ENCODE measurements around the gene IER5. TPM values are rescaled to one million over a fixed set of nuclear protein-coding genes. Genes with fewer than 3 reads are reported as not detected.
"Not testable (repeated sequence)": the region's sequence is repeated elsewhere in the genome, so short reads cannot be mapped to it uniquely, and the experiment has no call there.

Gene IER5
- total RNA-seq, 2 experiments from 2014 or later = 33.5 to 34.4 TPM

GRCh38 chr1:181111559-181111958 is 23.1 kb downstream of the IER5 start:
- peaks cover 5% of the 10 kb centered on the region for H3K27me3 Mint-ChIP-seq (ENCODE audit: low read depth)
- CTCF ChIA-PET = interaction anchor here (9.5 kb wide), 1 partner anchor 31 kb away, joined by 63 read pairs; no protein-coding TSS in a partner anchor
- intact Hi-C loops (cut with micrococcal nuclease) = no loop called here
- no peaks in the 10 kb centered on the region for H3K36me3 Mint-ChIP-seq (ENCODE audit: low read depth)
- H3K27ac Mint-ChIP-seq = no peak overlapping the region
- DNase-seq = no peak
- H3K4me1 Mint-ChIP-seq (ENCODE audit: low read depth) = peaks cover 23% of the 10 kb centered on the region
- H3K9me3 Mint-ChIP-seq = no peaks in the 10 kb centered on the region
- H3K4me3 Mint-ChIP-seq = no peak overlapping the region

GRCh38 chr1:181112071-181112929 is 23.8 kb downstream of the IER5 start:
- intact Hi-C loops (cut with micrococcal nuclease) = no loop called here
- DNase-seq = no peak
- H3K4me3 Mint-ChIP-seq = no peak overlapping the region
- H3K36me3 Mint-ChIP-seq (ENCODE audit: low read depth) = no peaks in the 10 kb centered on the region
- H3K9me3 Mint-ChIP-seq = no peaks in the 10 kb centered on the region
- CTCF ChIA-PET = interaction anchor here (9.5 kb wide), 1 partner anchor 30 kb away, joined by 63 read pairs; no protein-coding TSS in a partner anchor
- H3K27me3 Mint-ChIP-seq (ENCODE audit: low read depth) = peaks cover 3% of the 10 kb centered on the region
- no peak overlapping the region for H3K27ac Mint-ChIP-seq
- peaks cover 20% of the 10 kb centered on the region for H3K4me1 Mint-ChIP-seq (ENCODE audit: low read depth)

DNA sequence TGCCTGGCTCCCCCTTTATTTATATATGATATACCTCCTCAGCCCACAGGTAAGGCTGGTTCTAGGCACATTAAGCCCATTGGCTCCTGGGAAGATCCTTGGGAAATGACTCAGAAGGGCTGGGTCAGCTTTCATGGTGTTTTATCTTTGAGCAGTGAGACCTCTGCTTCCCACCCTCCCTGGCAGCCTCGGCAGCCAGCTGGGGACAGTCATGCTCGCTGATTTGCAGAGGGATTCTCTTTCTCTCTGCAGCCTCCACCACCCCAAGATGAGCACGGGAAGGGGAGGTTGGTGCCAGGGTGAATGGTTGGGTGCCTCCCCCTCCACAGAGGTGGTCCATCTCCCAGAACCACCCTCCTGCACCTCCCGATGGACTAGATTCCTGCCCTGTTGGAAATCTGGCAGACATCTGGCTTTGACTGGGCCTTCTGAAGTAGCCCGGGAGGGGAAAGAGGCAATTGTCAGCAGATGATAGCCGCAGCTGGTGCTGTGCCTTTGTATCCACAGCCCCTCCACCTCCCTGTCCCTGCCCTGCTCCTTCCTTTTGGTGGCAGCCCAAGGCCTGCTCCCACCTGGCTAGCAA is 24.6 kb downstream of the IER5 start:
- DNase-seq = no peak
- intact Hi-C loops (cut with micrococcal nuclease) = no loop called here
- H3K27ac Mint-ChIP-seq = no peak overlapping the region
- H3K27me3 Mint-ChIP-seq (ENCODE audit: low read depth) = no peaks in the 10 kb centered on the region
- H3K36me3 Mint-ChIP-seq (ENCODE audit: low read depth) = no peaks in the 10 kb centered on the region
- no peak overlapping the region for H3K4me3 Mint-ChIP-seq
- H3K4me1 Mint-ChIP-seq (ENCODE audit: low read depth) = peaks cover 12% of the 10 kb centered on the region
- no peaks in the 10 kb centered on the region for H3K9me3 Mint-ChIP-seq
- CTCF ChIA-PET = no interaction called here

- H3K9me3 Mint-ChIP-seq = no peaks in the 10 kb centered on the region
- H3K4me1 Mint-ChIP-seq (ENCODE audit: low read depth) = no peaks in the 10 kb centered on the region
- CTCF ChIA-PET = interaction anchor here (0.9 to 1.4 kb wide), 3 partner anchors 24 to 51 kb away, joined by 3 to 4 read pairs (median 3); no protein-coding TSS in a partner anchor
- H3K4me3 Mint-ChIP-seq = no peak overlapping the region
- no peak overlapping the region for H3K27ac Mint-ChIP-seq
- H3K27me3 Mint-ChIP-seq (ENCODE audit: low read depth) = no peaks in the 10 kb centered on the region
- intact Hi-C loops (cut with micrococcal nuclease) = no loop called here
- H3K36me3 Mint-ChIP-seq (ENCODE audit: low read depth) = no peaks in the 10 kb centered on the region
- no peak for DNase-seq
Measured at GRCh38 chr1:181114574-181115367, 26.3 kb downstream of the IER5 start.

- CTCF ChIA-PET = interaction anchor here (0.9 to 1.4 kb wide), 3 partner anchors 24 to 51 kb away, joined by 3 to 4 read pairs (median 3); no protein-coding TSS in a partner anchor
- no peaks in the 10 kb centered on the region for H3K4me1 Mint-ChIP-seq (ENCODE audit: low read depth)
- H3K27ac Mint-ChIP-seq = no peak overlapping the region
- intact Hi-C loops (cut with micrococcal nuclease) = no loop called here
- DNase-seq = no peak
- no peaks in the 10 kb centered on the region for H3K27me3 Mint-ChIP-seq (ENCODE audit: low read depth)
- no peak overlapping the region for H3K4me3 Mint-ChIP-seq
- H3K9me3 Mint-ChIP-seq = no peaks in the 10 kb centered on the region
- H3K36me3 Mint-ChIP-seq (ENCODE audit: low read depth) = no peaks in the 10 kb centered on the region
Measured at GRCh38 chr1:181115368-181115684, 26.8 kb downstream of the IER5 start.

- H3K4me3 Mint-ChIP-seq; H3K27ac Mint-ChIP-seq; H3K4me1 Mint-ChIP-seq (ENCODE audit: low read depth); H3K36me3 Mint-ChIP-seq (ENCODE audit: low read depth); H3K9me3 Mint-ChIP-seq; H3K27me3 Mint-ChIP-seq (ENCODE audit: low read depth); DNase-seq; intact Hi-C loops (cut with micrococcal nuclease): not testable (repeated sequence)
- CTCF ChIA-PET = interaction anchor here (1.2 to 1.4 kb wide), 2 partner anchors 26 to 50 kb away, joined by 3 to 4 read pairs; no protein-coding TSS in a partner anchor
Measured at GRCh38 chr1:181115971-181116370, 27.5 kb downstream of the IER5 start.

- Mint-ChIP-seq H3K27me3 (ENCODE audit: low read depth) (no peaks in the 10 kb centered on the region), H3K27ac (no peak overlapping the region), H3K9me3 (no peaks in the 10 kb centered on the region), H3K36me3 (ENCODE audit: low read depth) (no peaks in the 10 kb centered on the region), H3K4me3 (no peak overlapping the region), H3K4me1 (ENCODE audit: low read depth) (no peaks in the 10 kb centered on the region)
- DNase-seq = no peak
- intact Hi-C loops (cut with micrococcal nuclease) = no loop called here
- CTCF ChIA-PET = interaction anchor here (0.6 to 1.4 kb wide), 4 partner anchors 12 to 28 kb away, joined by 3 read pairs; partner anchors contain the start of gene IER5
Measured at GRCh38 chr1:181116819-181117390, 28.4 kb downstream of the IER5 start.

- Mint-ChIP-seq H3K4me1 (ENCODE audit: low read depth) (no peaks in the 10 kb centered on the region), H3K9me3 (no peaks in the 10 kb centered on the region), H3K27me3 (ENCODE audit: low read depth) (no peaks in the 10 kb centered on the region)
Measured at GRCh38 chr1:181117648-181118449, 29.3 kb downstream of the IER5 start.

DNA sequence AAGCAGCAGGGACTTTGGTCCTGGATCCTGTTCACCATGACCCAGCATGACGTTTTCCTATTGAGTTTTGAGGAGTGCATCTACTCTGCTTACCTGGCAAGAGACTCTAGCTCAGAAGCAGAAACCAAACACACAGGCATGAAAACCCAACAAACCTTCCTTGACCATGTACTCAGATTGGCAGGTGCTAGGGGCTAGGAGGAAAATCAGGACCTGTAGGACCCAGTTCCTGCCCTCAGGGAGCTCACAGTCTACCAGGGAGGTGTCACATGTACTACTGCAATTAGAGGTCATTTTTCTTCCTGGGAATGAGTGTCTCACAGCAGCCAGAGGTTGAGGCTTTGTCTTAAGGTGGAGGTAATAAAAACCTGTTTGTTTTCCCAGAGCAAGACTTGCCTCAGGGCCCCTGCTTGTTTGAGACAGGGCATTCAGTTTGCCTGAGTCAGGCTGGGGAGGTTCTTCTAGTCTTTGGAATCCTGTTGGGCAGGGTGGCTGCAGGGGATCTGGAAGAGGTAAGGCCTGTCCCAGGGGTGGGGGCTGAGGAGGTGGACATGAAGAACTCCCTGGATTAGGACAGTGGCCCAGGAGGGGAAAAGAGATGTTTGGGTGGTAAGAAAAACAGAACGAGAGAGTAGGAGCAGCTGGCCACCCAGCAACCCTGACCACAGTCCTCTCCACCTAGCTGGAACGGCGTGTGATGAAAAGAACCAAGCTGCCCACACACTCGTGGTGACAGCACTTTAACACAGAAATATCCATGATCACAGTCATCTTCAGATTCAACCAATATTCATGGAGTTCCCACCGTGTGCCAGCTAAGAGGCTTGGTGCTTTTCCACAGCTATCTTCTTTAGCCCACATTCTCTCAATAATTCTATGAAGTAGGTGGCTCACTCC is 30.8 kb downstream of the IER5 start:
- no peaks in the 10 kb centered on the region for H3K4me1 Mint-ChIP-seq (ENCODE audit: low read depth)

More at GRCh38 chr1:181117648-181118449, 29.3 kb downstream of the IER5 start:
- CTCF ChIA-PET = interaction anchor here (0.6 to 1.4 kb wide), 5 partner anchors 13 to 271 kb away, joined by 3 to 4 read pairs (median 3); no protein-coding TSS in a partner anchor
- DNase-seq = no peak
- Mint-ChIP-seq H3K36me3 (ENCODE audit: low read depth) (no peaks in the 10 kb centered on the region), H3K27ac (no peak overlapping the region), H3K4me3 (no peak overlapping the region)
- intact Hi-C loops (cut with micrococcal nuclease) = no loop called here

GRCh38 chr1:181120924-181121323 is 32.4 kb downstream of the IER5 start:
- Mint-ChIP-seq H3K27me3 (ENCODE audit: low read depth) (no peaks in the 10 kb centered on the region), H3K4me1 (ENCODE audit: low read depth) (peaks cover 6% of the 10 kb centered on the region)
- CTCF ChIA-PET = interaction anchor here (0.6 kb wide), 1 partner anchor 536 kb away, joined by 3 read pairs; no protein-coding TSS in a partner anchor

More for the DNA sequence above, 30.8 kb downstream of the IER5 start:
- H3K27me3 Mint-ChIP-seq (ENCODE audit: low read depth) = no peaks in the 10 kb centered on the region
- H3K27ac Mint-ChIP-seq = no peak overlapping the region
- intact Hi-C loops (cut with micrococcal nuclease) = no loop called here
- no peaks in the 10 kb centered on the region for H3K36me3 Mint-ChIP-seq (ENCODE audit: low read depth)
- no peak overlapping the region for H3K4me3 Mint-ChIP-seq
- no peak for DNase-seq
- CTCF ChIA-PET = interaction anchor here (1.2 kb wide), 1 partner anchor 9 kb away, joined by 5 read pairs; no protein-coding TSS in a partner anchor
- no peaks in the 10 kb centered on the region for H3K9me3 Mint-ChIP-seq

More at GRCh38 chr1:181120924-181121323, 32.4 kb downstream of the IER5 start:
- intact Hi-C loops (cut with micrococcal nuclease) = no loop called here
- Mint-ChIP-seq H3K9me3 (no peaks in the 10 kb centered on the region), H3K36me3 (ENCODE audit: low read depth) (no peaks in the 10 kb centered on the region), H3K4me3 (no peak overlapping the region), H3K27ac (no peak overlapping the region)
- DNase-seq = no peak
